ENCODE data around the gene SH3GL1.

GRCh38 chr19:4416268-4416667 is 15.9 kb upstream of the SH3GL1 start:
- no peak for TF ChIP-seq CTCF (IDR thresholded peaks at IDR 0.05)
- TF ChIP-seq POLR2A (IDR thresholded peaks at IDR 0.05): no peak
- no peak for TF ChIP-seq POLR2AphosphoS5 (IDR thresholded peaks at IDR 0.05)

All from prostate gland (tissue), 2 donors.